ENCODE data around the gene OR2D3.
"Not testable (repeated sequence)": the region's sequence is repeated elsewhere in the genome, so short reads cannot be mapped to it uniquely, and the experiment has no call there.

Gene OR2D3

GRCh38 chr11:6920702-6921101, at the start of gene OR2D3:
OR2D3 (plus strand) TSS chr11:6921002; CDS start chr11:6921002, 0 bp downstream.
- DNase-seq (ENCODE audit: extremely low read depth in 1 of 2, low read depth in 1 of 2), result no peak

GRCh38 chr11:6871278-6871677, 49.5 kb upstream of the OR2D3 start:
- DNase-seq (ENCODE audit: extremely low read depth in 1 of 2, low read depth in 1 of 2), result no peak

DNA sequence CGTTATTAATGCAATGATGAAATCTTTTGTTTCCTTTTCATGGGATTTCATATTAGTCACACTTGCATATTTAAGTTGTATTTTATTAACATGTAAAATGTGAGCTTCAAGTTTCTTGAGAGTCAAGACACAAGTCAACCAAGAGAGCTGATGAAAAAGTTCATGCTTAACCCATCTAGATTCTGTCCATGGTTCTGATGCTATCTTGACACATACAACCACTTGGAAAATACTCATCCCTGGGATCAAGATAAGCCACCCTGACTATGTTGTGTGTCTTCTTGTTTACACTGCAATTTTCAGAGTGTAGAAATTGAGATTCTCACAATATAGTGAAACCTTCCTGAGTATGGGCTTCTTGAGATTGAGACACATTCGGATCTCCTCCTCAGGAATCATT, 45.0 kb upstream of the OR2D3 start:
- DNase-seq (ENCODE audit: extremely low read depth in 1 of 2, low read depth in 1 of 2), result no peak

- no peak for DNase-seq (ENCODE audit: extremely low read depth in 1 of 2, low read depth in 1 of 2)
Measured at GRCh38 chr11:6876325-6876724, 44.5 kb upstream of the OR2D3 start, which contains the start of gene OR10A4. OR10A4 (plus strand) TSS chr11:6876625; CDS start chr11:6876648, 23 bp downstream.

DNA sequence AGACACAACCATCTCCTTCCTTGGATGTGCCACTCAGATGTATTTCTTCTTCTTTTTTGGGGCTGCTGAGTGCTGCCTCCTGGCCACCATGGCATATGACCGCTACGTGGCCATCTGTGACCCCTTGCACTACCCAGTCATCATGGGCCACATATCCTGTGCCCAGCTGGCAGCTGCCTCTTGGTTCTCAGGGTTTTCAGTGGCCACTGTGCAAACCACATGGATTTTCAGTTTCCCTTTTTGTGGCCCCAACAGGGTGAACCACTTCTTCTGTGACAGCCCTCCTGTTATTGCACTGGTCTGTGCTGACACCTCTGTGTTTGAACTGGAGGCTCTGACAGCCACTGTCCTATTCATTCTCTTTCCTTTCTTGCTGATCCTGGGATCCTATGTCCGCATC, 43.9 kb upstream of the OR2D3 start:
- DNase-seq (ENCODE audit: extremely low read depth in 1 of 2, low read depth in 1 of 2), result no peak

- no peak for DNase-seq (ENCODE audit: extremely low read depth in 1 of 2, low read depth in 1 of 2)
Measured at GRCh38 chr11:6882751-6883150, 38.1 kb upstream of the OR2D3 start.

- DNase-seq (ENCODE audit: extremely low read depth in 1 of 2, low read depth in 1 of 2), result not testable (repeated sequence)
Measured at GRCh38 chr11:6887711-6888110, 33.1 kb upstream of the OR2D3 start.

DNA sequence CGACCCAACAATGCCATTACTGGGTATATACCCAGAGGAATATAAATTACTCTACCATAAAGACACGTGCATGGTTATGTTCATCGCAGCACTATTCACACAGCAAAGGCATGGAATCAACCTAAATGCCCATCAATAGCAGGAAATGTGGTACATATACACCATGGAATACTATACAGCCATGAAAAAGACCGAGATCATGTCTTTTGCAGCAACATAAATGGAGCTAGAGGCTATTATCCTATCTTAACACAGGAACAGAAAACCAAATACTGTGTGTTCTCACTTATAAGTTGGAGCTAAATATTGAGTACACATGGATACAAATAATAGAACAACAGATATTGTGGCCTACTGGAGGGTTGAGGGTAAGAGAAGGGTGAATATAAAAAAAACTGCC, 32.0 kb upstream of the OR2D3 start:
- DNase-seq (ENCODE audit: extremely low read depth in 1 of 2, low read depth in 1 of 2), result no peak

DNA sequence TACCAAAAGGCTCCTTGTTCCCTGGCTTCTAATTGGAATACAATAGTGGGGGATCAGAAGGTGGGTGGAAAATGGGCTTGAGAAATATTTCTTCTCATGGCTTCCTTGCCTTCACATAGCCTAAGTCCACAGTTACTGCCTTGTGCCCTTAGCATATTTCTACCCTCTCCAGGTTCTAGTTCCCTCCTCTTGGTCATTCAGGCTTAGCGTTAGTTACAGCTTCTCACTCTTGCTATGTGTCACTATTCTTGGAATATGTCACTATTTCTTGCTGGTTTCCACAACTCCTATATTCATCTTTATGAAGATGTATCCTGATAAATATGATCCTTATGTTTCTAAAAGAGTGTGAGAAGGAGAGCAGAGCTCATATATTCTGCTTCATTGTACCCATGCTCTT, 31.0 kb upstream of the OR2D3 start:
- DNase-seq (ENCODE audit: extremely low read depth in 1 of 2, low read depth in 1 of 2), result no peak

- no peak for DNase-seq (ENCODE audit: extremely low read depth in 1 of 2, low read depth in 1 of 2)
Measured at GRCh38 chr11:6892400-6892799, 28.4 kb upstream of the OR2D3 start, which contains the start of gene OR2D2. OR2D2 (minus strand) TSS chr11:6892500; CDS start chr11:6892500, 0 bp downstream.

DNA sequence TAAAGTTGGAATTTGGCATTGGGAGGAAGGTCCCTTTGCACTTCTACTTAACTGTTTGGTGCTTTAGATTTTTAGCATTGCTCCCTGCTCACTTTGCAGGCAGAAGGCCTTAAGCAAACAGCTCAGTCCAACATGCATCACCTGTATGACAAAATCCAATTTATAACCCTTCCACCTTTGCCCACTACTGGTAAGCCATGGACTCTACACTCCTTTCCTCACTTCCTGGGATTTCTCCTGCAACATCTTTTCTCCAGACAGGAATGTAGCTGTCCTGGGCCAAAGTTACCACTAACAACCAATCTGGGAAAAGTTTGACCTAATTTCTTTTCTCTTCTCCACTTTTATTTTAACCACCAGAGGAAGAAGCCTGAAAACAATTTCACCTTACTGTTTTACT, 26.7 kb upstream of the OR2D3 start:
- no peak for DNase-seq (ENCODE audit: extremely low read depth in 1 of 2, low read depth in 1 of 2)

DNA sequence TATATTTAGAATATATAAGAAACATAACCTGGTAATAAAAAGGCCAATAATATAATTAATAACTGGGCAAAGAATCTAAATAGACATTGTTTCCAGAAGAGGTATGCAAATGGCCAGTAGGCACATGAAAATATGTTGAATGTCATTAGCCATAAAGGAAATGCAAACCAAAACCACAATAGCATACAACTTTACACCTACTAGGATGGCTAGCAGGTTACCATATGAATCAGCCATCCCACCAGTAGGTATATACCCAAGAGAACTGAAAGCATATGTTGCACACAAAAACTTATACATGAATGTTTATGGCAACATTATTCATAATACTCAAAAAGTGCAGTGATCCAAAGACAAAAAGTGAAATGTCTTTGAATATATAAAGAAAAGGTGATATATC, 25.8 kb upstream of the OR2D3 start:
- no peak for DNase-seq (ENCODE audit: extremely low read depth in 1 of 2, low read depth in 1 of 2)

DNA sequence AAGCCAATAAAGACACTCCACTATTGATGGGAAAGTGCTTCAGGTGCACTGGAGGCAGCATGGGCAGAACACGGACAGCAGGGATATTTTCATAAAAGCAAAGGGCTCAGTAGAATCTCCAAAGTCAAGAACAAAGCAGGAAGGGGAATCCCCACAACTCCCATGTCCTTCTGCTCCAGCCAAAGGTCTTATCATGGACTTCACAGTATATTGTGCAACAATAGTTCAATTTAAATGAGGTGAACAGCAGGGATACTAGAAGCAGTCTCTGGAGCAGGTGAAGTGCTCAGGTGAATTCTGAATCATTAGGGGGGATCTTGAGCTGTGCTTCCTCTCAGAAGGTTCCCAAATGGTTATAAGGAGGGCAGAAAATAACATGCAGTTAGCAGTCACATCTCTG, 21.9 kb upstream of the OR2D3 start:
- no peak for DNase-seq (ENCODE audit: extremely low read depth in 1 of 2, low read depth in 1 of 2)

DNA sequence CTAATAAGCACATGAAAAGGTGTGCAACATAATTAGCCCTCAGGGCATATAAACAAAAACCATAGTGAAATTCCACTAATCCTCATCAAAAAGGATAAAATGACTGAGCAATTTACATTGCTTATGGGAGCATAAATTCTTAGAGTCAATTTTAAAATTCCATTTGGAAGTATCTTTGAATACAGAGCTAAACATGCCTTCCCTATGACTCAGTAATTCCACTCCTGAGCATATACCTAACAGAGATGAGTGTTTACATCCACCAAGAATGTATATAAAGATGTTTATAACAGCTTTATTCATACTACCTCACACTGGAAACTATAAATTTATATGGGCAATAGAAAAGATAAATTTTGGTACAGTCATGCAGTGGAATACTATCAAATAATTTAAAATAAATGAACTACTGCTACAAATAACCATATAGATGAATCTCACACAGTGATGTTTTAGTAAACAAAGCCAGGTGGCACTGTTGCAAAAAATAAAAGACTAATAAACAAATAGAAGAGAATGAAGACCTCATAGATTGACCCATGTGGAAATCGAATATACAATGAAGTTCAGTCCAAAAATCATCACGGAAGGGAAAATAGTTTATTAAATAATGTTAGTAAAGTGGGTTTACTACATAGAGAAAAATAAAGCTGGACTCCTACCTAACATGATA, 20.3 kb upstream of the OR2D3 start:
- no peak for DNase-seq (ENCODE audit: extremely low read depth in 1 of 2, low read depth in 1 of 2)

DNA sequence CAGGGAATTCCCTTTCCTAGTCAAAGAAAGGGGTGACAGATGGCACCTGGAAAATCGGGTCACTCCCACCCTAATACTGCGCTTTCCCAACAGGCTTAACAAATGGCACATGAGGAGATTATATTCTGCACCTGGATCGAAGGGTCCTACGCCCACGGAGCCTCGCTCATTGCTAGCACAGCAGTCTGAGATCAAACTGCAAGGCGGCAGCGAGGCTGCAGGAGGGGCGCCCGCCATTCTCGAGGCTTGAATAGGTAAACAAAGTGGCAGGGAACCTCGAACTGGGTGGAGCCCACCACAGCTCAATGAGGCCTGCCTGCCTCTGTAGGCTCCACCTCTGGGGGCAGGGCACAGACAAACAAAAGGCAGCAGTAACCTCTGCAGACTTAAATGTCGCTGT, 16.0 kb upstream of the OR2D3 start:
- DNase-seq (ENCODE audit: extremely low read depth in 1 of 2, low read depth in 1 of 2), result not testable (repeated sequence)

DNA sequence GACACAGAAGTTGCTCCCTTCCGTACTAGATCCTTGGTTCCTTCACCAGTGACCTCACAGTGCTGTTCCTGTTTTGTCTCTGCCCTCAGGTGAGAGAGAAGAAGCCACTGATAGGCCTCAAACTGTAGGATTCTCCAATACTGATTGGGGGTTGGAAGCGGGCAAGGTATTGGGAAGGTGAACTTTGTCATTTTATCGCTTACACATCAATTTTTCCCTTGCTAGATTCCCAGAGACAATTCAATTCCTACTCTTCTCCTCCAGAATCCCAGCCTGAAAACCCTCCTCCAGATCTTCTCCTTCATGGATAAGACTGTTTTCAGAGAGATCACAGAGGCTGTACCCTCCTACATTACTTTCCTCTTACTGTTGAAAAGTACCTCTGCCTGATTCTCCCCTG, 9.4 kb upstream of the OR2D3 start:
- DNase-seq (ENCODE audit: extremely low read depth in 1 of 2, low read depth in 1 of 2), result no peak

DNA sequence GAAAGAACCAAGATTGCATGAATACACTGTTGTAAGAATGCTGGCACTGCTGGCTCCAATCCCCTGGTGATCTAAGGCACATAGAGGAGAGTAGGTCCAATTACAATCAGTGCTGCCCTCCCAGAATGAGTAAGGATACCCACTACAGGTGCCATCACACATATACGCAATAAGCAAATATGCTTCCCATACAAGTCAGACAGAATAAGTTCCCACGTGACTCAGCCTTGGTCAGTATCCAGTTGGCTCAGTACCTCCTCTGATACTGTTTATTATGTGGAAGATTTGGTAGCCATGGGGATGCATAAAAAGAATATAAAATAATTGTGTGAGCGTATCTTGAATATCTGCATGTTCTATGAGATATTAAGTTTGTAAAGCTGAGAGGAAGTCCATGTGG, 8.9 kb upstream of the OR2D3 start:
- DNase-seq (ENCODE audit: extremely low read depth in 1 of 2, low read depth in 1 of 2), result no peak

- DNase-seq (ENCODE audit: extremely low read depth in 1 of 2, low read depth in 1 of 2), result no peak
Measured at GRCh38 chr11:6919698-6920097, 1.1 kb upstream of the OR2D3 start.

DNA sequence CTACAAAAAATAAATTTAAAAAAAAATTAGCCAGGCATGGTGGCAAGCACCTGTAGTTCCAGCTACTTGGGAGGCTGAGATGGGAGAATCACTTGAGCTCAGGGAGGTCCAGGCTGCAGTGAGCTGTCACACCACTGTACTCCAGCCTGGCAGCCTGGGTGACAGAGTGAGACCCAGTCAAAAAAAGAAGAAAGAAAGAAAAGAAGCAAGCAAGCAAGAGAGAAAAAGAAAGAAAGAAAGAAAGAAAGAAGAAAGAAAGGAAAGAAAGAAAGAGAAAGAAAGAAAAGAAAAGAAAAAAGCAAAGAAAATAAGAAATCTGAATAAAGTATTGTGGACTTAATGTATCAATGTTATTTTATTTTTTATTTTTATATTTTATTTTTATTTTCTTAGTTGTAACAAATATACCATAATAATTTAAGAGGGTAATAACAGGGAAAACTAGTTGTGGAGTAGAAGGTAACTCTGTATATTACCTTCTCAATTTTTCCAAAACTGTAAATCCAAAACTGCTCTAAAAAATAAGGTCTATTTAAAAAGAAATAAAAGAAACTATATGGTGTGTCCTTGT, 4.3 kb downstream of the OR2D3 start:
- no peak for DNase-seq (ENCODE audit: extremely low read depth in 1 of 2, low read depth in 1 of 2)

DNA sequence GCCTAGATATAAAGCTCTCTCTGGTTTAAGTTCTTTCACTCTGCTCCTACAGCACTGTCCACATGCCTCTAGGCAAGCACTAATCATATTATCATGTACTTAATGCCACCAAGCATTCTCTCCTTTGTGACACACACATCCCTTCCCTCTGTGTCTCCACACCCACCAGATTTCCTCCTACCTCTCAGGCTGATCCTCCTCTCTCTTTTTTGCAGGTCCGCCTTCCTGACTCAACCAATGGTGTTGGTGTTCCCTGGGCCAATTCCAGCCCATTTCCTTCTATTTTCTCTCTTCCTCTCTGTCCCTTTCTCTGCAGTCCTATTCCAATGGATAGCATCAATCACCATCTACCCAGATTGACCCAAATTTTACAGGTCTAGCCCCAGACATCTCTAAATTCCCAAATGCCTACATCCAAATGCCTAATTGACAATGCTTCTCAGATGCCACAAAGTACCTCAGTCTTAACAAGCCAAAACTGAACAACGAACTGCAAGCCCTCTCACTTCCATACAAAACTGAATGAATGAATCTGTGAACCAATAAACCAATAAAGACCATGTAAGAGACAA, 4.9 kb downstream of the OR2D3 start:
- DNase-seq (ENCODE audit: extremely low read depth in 1 of 2, low read depth in 1 of 2), result no peak

GRCh38 chr11:6926208-6927029, 5.6 kb downstream of the OR2D3 start, which contains the start of gene ZNF215:
ZNF215 (plus strand) TSS chr11:6926426; CDS start chr11:6932273, 5,847 bp downstream.
- peak; percentile 17 to 30 for DNase-seq (ENCODE audit: extremely low read depth in 1 of 2, low read depth in 1 of 2)

Data from stimulated activated CD8-positive, alpha-beta memory T cell treated with anti-CD3 and anti-CD28 coated beads, Interleukin-7, amount 100 ng/mL, for 48 hours (primary cell).